CD14-positive monocyte (primary cell): ENCODE data around the gene ETS1. TPM values are rescaled to one million over a fixed set of nuclear protein-coding genes. Genes with fewer than 3 reads are reported as not detected.

Experiments used
- DNase-seq, 3 donors: peaks; one replicate each; pipeline ENCODE4 v3.0.0-alpha.2; 2011 to 2022
- H2AFZ ChIP-seq: 2 replicates; pipeline ENCODE4 v1.6.0; 2012; ENCODE audit warnings: mild to moderate bottlenecking, low read depth, low read length, inconsistent platforms; ENCODE audit not compliant: insufficient read depth, poor library complexity, severe bottlenecking
- H3K27ac ChIP-seq, 2 donors: 1 replicate in 1 of 2; 2 replicates in 1 of 2; pipeline ENCODE4 v1.5.1; 2012 to 2013; ENCODE audit warnings: low read length in 2 of 2, control low read depth in 1 of 2, inconsistent platforms in 1 of 2, low read depth in 1 of 2, mild to moderate bottlenecking in 1 of 2
- H3K27me3 ChIP-seq, 2 donors: one replicate each; pipeline versions ENCODE4 v1.6.0 to v1.6.1; 2011 to 2013; ENCODE audit warnings: low read length in 2 of 2; ENCODE audit not compliant: control insufficient read depth in 2 of 2, insufficient read depth in 2 of 2
- H3K36me3 ChIP-seq, 2 donors: replicated peaks in 1 of 2; 1 replicate in 1 of 2; 2 replicates in 1 of 2; pipeline versions ENCODE4 v1.5.1 to v1.6.1; 2012 to 2013; ENCODE audit warnings: low read length in 2 of 2, control low read depth in 1 of 2, inconsistent platforms in 1 of 2, mild to moderate bottlenecking in 1 of 2; ENCODE audit not compliant: insufficient read depth in 2 of 2, control insufficient read depth in 1 of 2
- H3K4me1 ChIP-seq, 2 donors: 1 replicate in 1 of 2; 2 replicates in 1 of 2; pipeline versions ENCODE4 v1.5.1 to v1.6.1; 2012 to 2013; ENCODE audit warnings: low read length in 2 of 2, control low read depth in 1 of 2, inconsistent platforms in 1 of 2, mild to moderate bottlenecking in 1 of 2, moderate library complexity in 1 of 2; ENCODE audit not compliant: insufficient read depth in 2 of 2, control insufficient read depth in 1 of 2
- H3K4me2 ChIP-seq: replicated peaks from 2 replicates; pipeline ENCODE3; 2012; ENCODE audit warnings: low read length, moderate library complexity, mild to moderate bottlenecking; ENCODE audit not compliant: poor library complexity, severe bottlenecking; ENCODE audit errors: extremely low read depth
- H3K4me3 ChIP-seq, 3 experiments: fragments of 200-600 bp in 1 of 3; sonication (generic) in 1 of 3; replicated peaks in 1 of 3; 1 replicate in 2 of 3; 2 replicates in 1 of 3; pipeline ENCODE4 v1.5.1; 2011 to 2013; ENCODE audit warnings: low read length in 3 of 3, mild to moderate bottlenecking in 3 of 3, control low read depth in 2 of 3, low read depth in 2 of 3, inconsistent platforms in 1 of 3, moderate library complexity in 1 of 3
- H3K79me2 ChIP-seq: 2 replicates; pipeline ENCODE4 v1.6.0; 2012; ENCODE audit warnings: mild to moderate bottlenecking, control low read depth, inconsistent platforms, low read length, moderate library complexity; ENCODE audit not compliant: insufficient read depth
- H3K9ac ChIP-seq: 2 replicates; pipeline ENCODE4 v1.6.0; 2017; ENCODE audit warnings: low read length, mild to moderate bottlenecking; ENCODE audit not compliant: insufficient read depth, poor library complexity, severe bottlenecking
- H3K9me3 ChIP-seq, 2 donors: replicated peaks in 1 of 2; 1 replicate in 1 of 2; 2 replicates in 1 of 2; pipeline versions ENCODE4 v1.5.1 to v1.6.1; 2012 to 2013; ENCODE audit warnings: low read length in 2 of 2, control low read depth in 1 of 2; ENCODE audit not compliant: control insufficient read depth in 1 of 2, insufficient read depth in 1 of 2
- H4K20me1 ChIP-seq: 2 replicates; pipeline ENCODE4 v1.6.0; 2012; ENCODE audit warnings: mild to moderate bottlenecking, low read length, control low read depth, moderate library complexity; ENCODE audit not compliant: insufficient read depth
- H3K27ac Mint-ChIP-seq, 7 donors: one replicate each; pipeline ENCODE4 v1.8.0; 2020; ENCODE audit warnings: mild to moderate bottlenecking in 7 of 7, mixed read lengths in 7 of 7, moderate library complexity in 6 of 7, inconsistent platforms in 2 of 7
- H3K27me3 Mint-ChIP-seq, 3 donors: one replicate each; pipeline ENCODE4 v1.8.0; 2021 to 2022; ENCODE audit warnings: low read depth in 3 of 3, mild to moderate bottlenecking in 3 of 3, mixed read lengths in 3 of 3, moderate library complexity in 3 of 3, inconsistent platforms in 1 of 3
- H3K36me3 Mint-ChIP-seq, 2 donors: one replicate each; pipeline ENCODE4 v1.8.0; 2020; ENCODE audit warnings: mixed read lengths in 2 of 2, inconsistent platforms in 1 of 2, mild to moderate bottlenecking in 1 of 2
- H3K4me1 Mint-ChIP-seq: one replicate; pipeline ENCODE4 v1.8.0; 2020; ENCODE audit warnings: mild to moderate bottlenecking, mixed read lengths
- H3K4me3 Mint-ChIP-seq, 2 donors: one replicate each; pipeline ENCODE4 v1.8.0; 2020; ENCODE audit warnings: mild to moderate bottlenecking in 2 of 2, mixed read lengths in 2 of 2, moderate library complexity in 1 of 2
- H3K9me3 Mint-ChIP-seq, 7 donors: one replicate each; pipeline ENCODE4 v1.8.0; 2020 to 2022; ENCODE audit warnings: mixed read lengths in 7 of 7, mild to moderate bottlenecking in 6 of 7, moderate library complexity in 6 of 7, inconsistent platforms in 2 of 7
- whole genome bisulfite sequencing: methylation state at CpG from one replicate; pipeline ENCODE4 v1.1.5; 2013; ENCODE audit warnings: missing lambda C conversion rate; ENCODE audit not compliant: insufficient coverage; 5-methylcytosine and 5-hydroxymethylcytosine counted together
- intact Hi-C, 2 donors: fragments of 100-400 bp; cut with micrococcal nuclease; formaldehyde crosslinking; loops; one replicate each; pipeline versions ENCODE4 v1.15.0 to v1.15.1; 2023
- polyA plus RNA-seq, 3 donors: library from polyadenylated mRNA; depleted of rRNA in 1 of 3; unstranded in 2 of 3; stranded (reverse) in 1 of 3; fragments of 300-500 nt in 2 of 3; fragments of >200 nt in 1 of 3; fragmentation: Illumina TruSeq in 2 of 3; gene quantifications; 1 replicate in 2 of 3; 2 replicates in 1 of 3; pipeline ENCODE4 v1.2.3, GENCODE V29; 2012 to 2021
- TF ChIP-seq, protein P1 (sequence below): fragments of 200-600 bp; IDR thresholded peaks from one replicate; pipeline ENCODE4 v1.8.0; 2022; ENCODE audit warnings: antibody characterized with exemption, mild to moderate bottlenecking

ETS1 gene
- polyA plus RNA-seq, 3 donors = 0.67 to 1.6 (median 1.6) TPM

DNA sequence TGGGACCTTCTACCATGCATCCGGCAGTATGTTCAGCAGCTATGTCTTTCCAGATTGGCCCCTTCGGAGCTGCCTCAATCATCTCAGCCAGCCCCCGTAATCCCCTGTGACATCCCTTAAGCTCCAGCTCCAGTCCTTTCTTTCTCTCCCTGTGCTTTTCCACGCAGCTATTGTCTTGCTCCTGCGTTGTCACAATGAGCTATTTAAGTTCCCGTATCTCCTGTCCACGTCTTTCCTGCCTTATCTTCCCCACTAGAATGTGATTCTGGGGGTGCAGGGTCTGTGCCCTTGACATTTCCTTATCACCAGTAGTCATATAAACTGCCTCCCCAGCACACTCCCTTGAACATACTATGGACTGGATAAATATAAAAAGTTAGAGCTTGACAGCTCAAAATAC is 5.1 kb upstream of the ETS1 start:
- Histone ChIP-seq H3K4me3 (no peak overlapping the region), H3K27ac (no peak overlapping the region), H3K4me1 (no peaks in the 10 kb centered on the region), H4K20me1 (no peaks in the 10 kb centered on the region), H3K9ac (no peak overlapping the region), H3K79me2 (no peaks in the 10 kb centered on the region), H3K9me3 (no peaks in the 10 kb centered on the region), H3K36me3 (no peaks in the 10 kb centered on the region), H3K4me2 (no peak overlapping the region), H2AFZ (no peak overlapping the region), H3K27me3 (no peaks in the 10 kb centered on the region)
- no peak overlapping the region for H3K27ac Mint-ChIP-seq
- intact Hi-C loops = no loop called here
- no peak for DNase-seq
- H3K27me3 Mint-ChIP-seq = peaks cover 0 to 1% (median 1%) of the 10 kb centered on the region in 3 donors
- 100% methylated on average over 3 of the region's 7 CpGs for WGBS
- no peak overlapping the region for H3K4me3 Mint-ChIP-seq
- H3K36me3 Mint-ChIP-seq = no peaks in the 10 kb centered on the region
- no peaks in the 10 kb centered on the region for H3K4me1 Mint-ChIP-seq
- TF ChIP-seq, protein P1, sequence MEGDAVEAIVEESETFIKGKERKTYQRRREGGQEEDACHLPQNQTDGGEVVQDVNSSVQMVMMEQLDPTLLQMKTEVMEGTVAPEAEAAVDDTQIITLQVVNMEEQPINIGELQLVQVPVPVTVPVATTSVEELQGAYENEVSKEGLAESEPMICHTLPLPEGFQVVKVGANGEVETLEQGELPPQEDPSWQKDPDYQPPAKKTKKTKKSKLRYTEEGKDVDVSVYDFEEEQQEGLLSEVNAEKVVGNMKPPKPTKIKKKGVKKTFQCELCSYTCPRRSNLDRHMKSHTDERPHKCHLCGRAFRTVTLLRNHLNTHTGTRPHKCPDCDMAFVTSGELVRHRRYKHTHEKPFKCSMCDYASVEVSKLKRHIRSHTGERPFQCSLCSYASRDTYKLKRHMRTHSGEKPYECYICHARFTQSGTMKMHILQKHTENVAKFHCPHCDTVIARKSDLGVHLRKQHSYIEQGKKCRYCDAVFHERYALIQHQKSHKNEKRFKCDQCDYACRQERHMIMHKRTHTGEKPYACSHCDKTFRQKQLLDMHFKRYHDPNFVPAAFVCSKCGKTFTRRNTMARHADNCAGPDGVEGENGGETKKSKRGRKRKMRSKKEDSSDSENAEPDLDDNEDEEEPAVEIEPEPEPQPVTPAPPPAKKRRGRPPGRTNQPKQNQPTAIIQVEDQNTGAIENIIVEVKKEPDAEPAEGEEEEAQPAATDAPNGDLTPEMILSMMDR = no peak
- H3K9me3 Mint-ChIP-seq = peaks cover 0 to 3% (median 0%) of the 10 kb centered on the region in 7 donors

DNA sequence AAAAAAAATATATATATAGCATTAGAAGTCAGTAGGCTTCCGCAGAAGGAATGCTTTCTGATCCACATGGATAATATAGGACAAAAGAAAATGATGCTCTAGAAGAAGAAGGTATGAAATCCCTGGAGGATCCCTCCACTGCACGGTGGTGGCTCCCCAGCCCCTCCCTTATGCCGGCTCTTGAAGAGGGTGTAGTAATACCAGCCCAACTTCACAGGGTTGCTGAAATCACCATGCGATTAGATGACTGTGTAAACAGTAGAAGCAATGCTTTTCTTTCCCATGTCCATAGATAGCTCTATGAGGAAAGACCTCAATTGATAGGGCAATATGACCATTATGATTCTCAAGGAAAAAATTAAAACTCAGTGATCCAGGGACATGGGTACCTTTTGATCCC is 3.2 kb upstream of the ETS1 start:
- Mint-ChIP-seq H3K4me3 (no peak overlapping the region), H3K4me1 (peaks cover 2% of the 10 kb centered on the region), H3K36me3 (no peaks in the 10 kb centered on the region), H3K27me3 (peaks cover 0 to 5% (median 1%) of the 10 kb centered on the region in 3 donors), H3K27ac (no peak overlapping the region), H3K9me3 (peaks cover 0 to 2% (median 0%) of the 10 kb centered on the region in 7 donors)
- H2AFZ ChIP-seq = no peak overlapping the region
- H4K20me1 ChIP-seq = no peaks in the 10 kb centered on the region
- H3K9me3 ChIP-seq = no peaks in the 10 kb centered on the region
- TF ChIP-seq, protein P1 = no peak
- no peaks in the 10 kb centered on the region for H3K27me3 ChIP-seq
- no peak for DNase-seq
- H3K27ac ChIP-seq = no peak overlapping the region
- H3K79me2 ChIP-seq = no peaks in the 10 kb centered on the region
- H3K36me3 ChIP-seq = no peaks in the 10 kb centered on the region
- H3K4me2 ChIP-seq = no peak overlapping the region
- H3K9ac ChIP-seq = no peak overlapping the region
- WGBS = no CpG with 5 or more reads among the region's 4 CpGs
- no peaks in the 10 kb centered on the region for H3K4me1 ChIP-seq
- intact Hi-C loops = no loop called here
- H3K4me3 ChIP-seq = no peak overlapping the region
